ENCODE results near the gene ANKRD66. TPM values are rescaled to one million over a fixed set of nuclear protein-coding genes. Genes with fewer than 3 reads are reported as not detected.

ANKRD66 gene
- total RNA-seq, 4 donors from 2014 or later, result 2.3 TPM; not detected in 3

DNA sequence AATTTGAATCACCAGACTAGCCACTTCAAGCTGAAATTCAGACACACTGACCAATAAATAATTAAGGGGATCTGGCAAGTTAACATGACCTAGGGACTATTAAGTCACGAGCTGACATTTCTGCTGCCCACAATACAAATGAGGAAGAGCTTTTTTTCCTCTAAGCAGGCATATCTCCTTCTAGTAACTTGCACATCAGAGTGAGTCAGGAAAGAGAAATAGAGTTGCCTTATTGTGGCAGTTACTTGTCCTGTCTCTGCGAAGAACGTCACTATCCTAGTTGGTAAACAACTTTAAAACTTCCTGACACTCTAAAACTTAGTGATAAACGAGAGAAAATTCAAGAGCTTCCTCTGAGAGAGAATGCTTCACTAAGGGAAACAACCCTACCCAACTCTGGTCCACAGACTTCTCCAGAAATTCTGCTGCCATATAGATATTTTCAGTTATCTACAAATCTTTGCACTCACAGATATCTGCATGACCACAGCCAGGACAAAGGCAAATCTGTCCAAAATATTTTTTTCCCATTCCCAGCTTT lies 15.7 kb upstream of the ANKRD66 start:
- DNase-seq, result no peak
- Histone ChIP-seq H3K4me1 (no peaks in the 10 kb centered on the region), H3K27me3 (peaks cover 0 to 2% of the 10 kb centered on the region in 2 donors), H3K36me3 (no peaks in the 10 kb centered on the region), H3K27ac (no peak overlapping the region), H3K4me3 (no peak overlapping the region), H3K9me3 (no peaks in the 10 kb centered on the region)
- no peak for TF ChIP-seq POLR2A (IDR thresholded peaks at IDR 0.05)
- TF ChIP-seq, protein P1, sequence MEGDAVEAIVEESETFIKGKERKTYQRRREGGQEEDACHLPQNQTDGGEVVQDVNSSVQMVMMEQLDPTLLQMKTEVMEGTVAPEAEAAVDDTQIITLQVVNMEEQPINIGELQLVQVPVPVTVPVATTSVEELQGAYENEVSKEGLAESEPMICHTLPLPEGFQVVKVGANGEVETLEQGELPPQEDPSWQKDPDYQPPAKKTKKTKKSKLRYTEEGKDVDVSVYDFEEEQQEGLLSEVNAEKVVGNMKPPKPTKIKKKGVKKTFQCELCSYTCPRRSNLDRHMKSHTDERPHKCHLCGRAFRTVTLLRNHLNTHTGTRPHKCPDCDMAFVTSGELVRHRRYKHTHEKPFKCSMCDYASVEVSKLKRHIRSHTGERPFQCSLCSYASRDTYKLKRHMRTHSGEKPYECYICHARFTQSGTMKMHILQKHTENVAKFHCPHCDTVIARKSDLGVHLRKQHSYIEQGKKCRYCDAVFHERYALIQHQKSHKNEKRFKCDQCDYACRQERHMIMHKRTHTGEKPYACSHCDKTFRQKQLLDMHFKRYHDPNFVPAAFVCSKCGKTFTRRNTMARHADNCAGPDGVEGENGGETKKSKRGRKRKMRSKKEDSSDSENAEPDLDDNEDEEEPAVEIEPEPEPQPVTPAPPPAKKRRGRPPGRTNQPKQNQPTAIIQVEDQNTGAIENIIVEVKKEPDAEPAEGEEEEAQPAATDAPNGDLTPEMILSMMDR (IDR thresholded peaks at IDR 0.05), result no peak
- intact Hi-C loops (cut with DNase I; ENCODE audit: low total_unique reads), result no loop called here

DNA sequence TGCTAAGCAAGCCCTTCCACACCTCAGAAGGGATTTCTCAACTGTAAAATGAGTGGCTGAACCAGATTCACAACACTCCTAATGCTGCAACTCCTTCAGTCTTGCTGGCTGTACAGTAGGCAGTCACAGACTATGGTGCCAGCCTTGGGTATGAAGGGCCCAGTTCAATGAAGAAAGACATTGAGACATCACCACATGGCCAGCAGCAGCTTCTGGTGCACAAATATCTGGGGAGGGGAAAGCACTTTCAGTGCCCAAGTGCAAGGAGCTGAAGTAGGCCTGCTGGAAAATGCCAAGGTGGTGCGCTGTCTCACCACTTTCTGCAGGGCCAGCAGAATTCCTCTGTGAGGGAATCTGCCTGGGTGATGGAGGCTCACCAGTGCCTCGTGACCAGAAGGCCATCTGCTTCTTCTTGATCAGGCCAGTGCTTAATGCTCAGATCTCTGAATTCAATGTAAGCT lies 13.4 kb upstream of the ANKRD66 start:
- no peak overlapping the region for H3K4me3 ChIP-seq
- H3K4me1 ChIP-seq, result no peaks in the 10 kb centered on the region
- no peaks in the 10 kb centered on the region for H3K36me3 ChIP-seq
- H3K9me3 ChIP-seq, result no peaks in the 10 kb centered on the region
- TF ChIP-seq POLR2A (IDR thresholded peaks at IDR 0.05), result no peak
- TF ChIP-seq, protein P1 (IDR thresholded peaks at IDR 0.05), result no peak
- DNase-seq, result no peak
- peaks cover 0 to 2% of the 10 kb centered on the region in 2 donors for H3K27me3 ChIP-seq
- intact Hi-C loops (cut with DNase I; ENCODE audit: low total_unique reads), result no loop called here
- no peak overlapping the region for H3K27ac ChIP-seq

DNA sequence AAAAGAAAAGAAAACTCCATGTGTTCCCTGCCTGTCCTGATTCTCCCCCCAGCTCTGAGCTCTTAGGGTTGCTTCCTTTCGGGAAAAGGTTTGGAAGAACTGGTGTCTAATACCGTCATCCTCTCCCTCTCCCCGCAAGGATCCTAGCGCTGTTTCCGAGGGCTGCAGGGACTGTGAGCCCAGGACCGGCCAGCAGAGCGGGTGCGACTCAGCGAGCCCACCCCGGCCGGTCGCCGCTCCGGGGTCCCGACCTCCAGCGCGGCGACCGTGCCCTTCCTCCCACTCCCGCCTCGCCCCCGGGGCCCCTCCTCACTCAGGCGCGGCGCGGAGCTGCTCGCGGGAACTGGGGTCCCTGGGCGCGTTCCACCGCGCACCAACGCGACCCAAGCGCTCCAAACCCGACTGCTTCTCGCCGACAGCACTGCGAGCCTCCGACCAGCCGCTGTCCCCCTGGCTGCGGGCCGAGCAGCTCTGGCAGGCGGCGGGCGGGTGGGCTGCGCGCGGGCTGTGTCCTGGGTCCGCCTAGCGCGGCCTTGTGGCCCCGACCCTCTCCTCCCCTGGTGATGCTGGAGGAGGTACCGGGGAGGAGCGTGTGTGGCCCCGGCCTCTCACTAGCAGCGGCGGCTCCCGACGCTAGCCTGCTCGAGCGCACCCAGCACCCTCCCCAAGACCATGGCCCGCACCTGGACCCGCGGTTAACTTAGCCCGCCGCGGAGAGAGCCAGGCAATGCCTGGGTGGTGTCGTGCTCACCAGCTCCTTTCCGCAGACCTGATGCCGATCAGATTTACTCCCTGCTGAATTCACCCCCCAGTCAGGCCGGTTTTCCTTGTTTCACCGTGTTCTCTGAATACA lies 11.6 kb upstream of the ANKRD66 start, which contains the start of gene PLA2G7:
Gene PLA2G7, minus strand, starts transcription at position 509 of the 853 bp plus-strand sequence. CDS start 12,484 bp downstream, outside the sequence.
- H3K27ac ChIP-seq, result no peak within 1 kb of the TSS
- no peaks in the 10 kb centered on the region for H3K9me3 ChIP-seq
- no peaks in the 10 kb centered on the region for H3K36me3 ChIP-seq
- TF ChIP-seq, protein P1 (IDR thresholded peaks at IDR 0.05), result no peak
- TF ChIP-seq POLR2A (IDR thresholded peaks at IDR 0.05), result no peak
- H3K27me3 ChIP-seq, result peaks cover 0 to 2% of the 10 kb centered on the region in 2 donors
- peak within 1 kb of the TSS; percentile 12 to 45 for H3K4me3 ChIP-seq
- DNase-seq, result peak in 1 of 2 donors; percentile 17
- H3K4me1 ChIP-seq, result no peaks in the 10 kb centered on the region
- intact Hi-C loops (cut with DNase I; ENCODE audit: low total_unique reads), result no loop called here

DNA sequence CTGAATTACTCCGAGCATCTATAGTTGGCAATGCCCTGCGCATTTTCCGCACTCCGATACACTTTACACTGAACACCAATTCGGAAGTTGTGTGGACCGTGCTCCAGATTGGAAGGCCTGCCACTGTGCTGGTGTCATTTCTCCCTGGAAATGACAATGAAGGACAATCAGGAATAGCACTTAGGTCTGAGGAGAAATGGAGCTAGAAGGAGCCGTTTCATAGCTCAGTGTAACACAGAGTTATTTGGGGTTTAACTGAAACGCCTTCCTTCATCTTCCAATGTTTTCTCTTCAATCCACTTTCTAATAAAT lies 11.1 kb upstream of the ANKRD66 start:
- Histone ChIP-seq H3K4me1 (no peaks in the 10 kb centered on the region), H3K9me3 (no peaks in the 10 kb centered on the region), H3K4me3 (peak overlapping the region; percentile 12 to 45), H3K36me3 (no peaks in the 10 kb centered on the region), H3K27ac (no peak overlapping the region), H3K27me3 (peaks cover 0 to 2% of the 10 kb centered on the region in 2 donors)
- intact Hi-C loops (cut with DNase I; ENCODE audit: low total_unique reads), result no loop called here
- DNase-seq, result no peak
- TF ChIP-seq, protein P1 (IDR thresholded peaks at IDR 0.05), result no peak
- no peak for TF ChIP-seq POLR2A (IDR thresholded peaks at IDR 0.05)

DNA sequence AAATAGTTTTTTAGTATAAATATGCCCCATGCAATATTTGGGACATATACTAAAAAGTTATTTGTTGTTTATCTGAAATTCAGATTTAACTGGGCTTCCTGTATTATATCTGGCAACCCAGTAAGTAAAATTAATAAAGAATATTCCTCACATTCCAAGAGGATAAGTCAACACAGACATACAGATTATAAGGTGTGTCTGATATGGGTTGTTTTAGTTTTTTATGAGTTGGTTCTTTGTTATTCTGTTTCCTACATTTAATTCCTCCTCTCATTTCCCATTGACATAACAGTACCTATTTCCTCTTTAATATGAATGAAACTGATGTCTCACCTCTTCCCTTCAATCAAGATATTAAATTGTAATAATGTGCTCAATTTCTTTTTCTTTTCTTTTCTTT lies 9.8 kb upstream of the ANKRD66 start:
- Histone ChIP-seq H3K4me3 (no peak overlapping the region), H3K27me3 (peaks cover 0 to 2% of the 10 kb centered on the region in 2 donors), H3K9me3 (no peaks in the 10 kb centered on the region), H3K27ac (no peak overlapping the region), H3K36me3 (no peaks in the 10 kb centered on the region), H3K4me1 (no peaks in the 10 kb centered on the region)
- intact Hi-C loops (cut with DNase I; ENCODE audit: low total_unique reads), result no loop called here
- DNase-seq, result no peak
- TF ChIP-seq POLR2A (IDR thresholded peaks at IDR 0.05), result no peak
- TF ChIP-seq, protein P1 (IDR thresholded peaks at IDR 0.05), result no peak

All from uterus (tissue), 4 donors.